Umbilical cord (tissue), 2 donors: Measurements from ENCODE around the gene SNCB. TPM values are rescaled to one million over a fixed set of nuclear protein-coding genes. Genes with fewer than 3 reads are reported as not detected.

Experiments
- DNase-seq: peaks from one replicate; pipeline ENCODE4 v3.0.0-alpha.2; 2015; ENCODE audit warnings: low spot score
- total RNA-seq: library from RNA; depleted of rRNA; stranded (reverse); fragments of >200 nt; gene quantifications from one replicate; pipeline ENCODE4 v1.2.3, GENCODE V29; 2014; ENCODE audit warnings: low replicate concordance; ENCODE audit not compliant: insufficient read depth

SNCB gene
- total RNA-seq, 1 donor from 2014 or later, result not detected

- DNase-seq, result no peak
These were observed 52.8 kb downstream of the SNCB start for GRCh38 chr5:176577312-176578176.

- DNase-seq, result no peak
These were observed 54.6 kb downstream of the SNCB start for GRCh38 chr5:176575488-176576422.

GRCh38 chr5:176575066-176575465 lies 55.3 kb downstream of the SNCB start:
- DNase-seq, result no peak

- no peak for DNase-seq
These were observed 56.1 kb downstream of the SNCB start for GRCh38 chr5:176574297-176574591.

- DNase-seq, result peak; percentile 18
These were observed 56.6 kb downstream of the SNCB start for GRCh38 chr5:176573564-176574296.

Other genes with a start within 250 kb of the SNCB start
- gene NOP16, start 241.9 kb downstream of the SNCB start, total RNA-seq, result 13.2 TPM
- gene HIGD2A, start 241.8 kb downstream of the SNCB start, total RNA-seq, result 37.8 TPM
- 108 TPM for gene CLTB, start 214.0 kb downstream of the SNCB start, total RNA-seq
- 47.2 TPM for gene FAF2, start 182.1 kb downstream of the SNCB start, total RNA-seq
- 0.24 TPM for gene RNF44, start 93.1 kb downstream of the SNCB start, total RNA-seq
- gene CDHR2, start 81.2 kb downstream of the SNCB start, total RNA-seq, result not detected
- 0.72 TPM for gene GPRIN1, start 20.4 kb downstream of the SNCB start, total RNA-seq
- 5.3 TPM for gene EIF4E1B, start 141 bp upstream of the SNCB start, total RNA-seq
- gene TSPAN17, start 16.9 kb upstream of the SNCB start, total RNA-seq, result 14.7 TPM
- gene UNC5A, start 180.0 kb upstream of the SNCB start, total RNA-seq, result not detected